MCF 10A (cell line): Measurements from ENCODE around the gene HRH4. TPM values are rescaled to one million over a fixed set of nuclear protein-coding genes. Genes with fewer than 3 reads are reported as not detected.

Source experiments
- BruUV-seq: library from RNA; stranded (reverse); fragments of 400-500 nt; replicated peaks from 2 replicates; lab custom pipeline; 2021; lab: Mats Ljungman, UMichigan
- CTCF ChIA-PET: fragments of 300-600 bp; sonication (Branson Sonifier 250); formaldehyde crosslinking; extraction: SDS; loops from one replicate; lab custom pipeline; 2021; ENCODE audit warnings: antibody characterized with exemption, inconsistent platforms; lab: Yijun Ruan, JAX
- POLR2A ChIA-PET: fragments of 300-600, 350-650 bp; sonication (Branson Sonifier 250); formaldehyde crosslinking; extraction: SDS; loops from one replicate; lab custom pipeline; 2020; ENCODE audit warnings: antibody characterized with exemption, inconsistent platforms; lab: Yijun Ruan, JAX
- DNase-seq: peaks from one replicate; pipeline ENCODE4 v3.0.0-alpha.2; 2018; ENCODE audit not compliant: unreplicated experiment
- H3K27ac Mint-ChIP-seq: one replicate; pipeline ENCODE4 v1.8.0; 2022; ENCODE audit warnings: mild to moderate bottlenecking, low read depth, mixed read lengths; ENCODE audit not compliant: unreplicated experiment
- H3K27me3 Mint-ChIP-seq: one replicate; pipeline ENCODE4 v1.8.0; 2022; ENCODE audit warnings: mixed read lengths; ENCODE audit not compliant: insufficient read depth, unreplicated experiment
- H3K36me3 Mint-ChIP-seq: one replicate; pipeline ENCODE4 v1.8.0; 2022; ENCODE audit warnings: mild to moderate bottlenecking, moderate library complexity, mixed read lengths; ENCODE audit not compliant: insufficient read depth, unreplicated experiment
- H3K4me1 Mint-ChIP-seq: one replicate; pipeline ENCODE4 v1.8.0; 2022; ENCODE audit warnings: mixed read lengths; ENCODE audit not compliant: insufficient read depth, unreplicated experiment
- H3K4me3 Mint-ChIP-seq: one replicate; pipeline ENCODE4 v1.8.0; 2022; ENCODE audit warnings: mild to moderate bottlenecking, moderate library complexity, mixed read lengths; ENCODE audit not compliant: unreplicated experiment
- H3K9me3 Mint-ChIP-seq: one replicate; pipeline ENCODE4 v1.8.0; 2022; ENCODE audit warnings: mixed read lengths; ENCODE audit not compliant: unreplicated experiment
- intact Hi-C: fragments of 100-400 bp; cut with micrococcal nuclease; formaldehyde crosslinking; loops from 2 replicates; pipeline ENCODE4 v1.14.1; 2022
- total RNA-seq: library from RNA; stranded (reverse); gene quantifications from 2 replicates; pipeline ENCODE4 v1.2.3, GENCODE V29; 2022
- TF ChIP-seq, protein P1 (sequence below): fragments of 200-600 bp; IDR thresholded peaks from one replicate; pipeline ENCODE4 v1.8.0; 2022; ENCODE audit warnings: antibody characterized with exemption, mild to moderate bottlenecking; ENCODE audit not compliant: unreplicated experiment

HRH4 gene
- total RNA-seq, 1 experiment from 2014 or later = 0.16 TPM

- H3K4me1 Mint-ChIP-seq = no peaks in the 10 kb centered on the region
- CTCF ChIA-PET = interaction anchor here (0.8 to 2.6 kb wide), 4 partner anchors 13 to 28 kb away, joined by 4 to 16 read pairs (median 4); partner anchors contain the start of gene HRH4
These were observed 14.0 kb downstream of the HRH4 start for GRCh38 chr18:24474406-24474805.

GRCh38 chr18:24475926-24476589, 15.6 kb downstream of the HRH4 start:
- intact Hi-C loops = no loop called here
- Mint-ChIP-seq H3K4me3 (no peak overlapping the region), H3K9me3 (peaks cover 7% of the 10 kb centered on the region), H3K27me3 (no peaks in the 10 kb centered on the region), H3K4me1 (no peaks in the 10 kb centered on the region), H3K36me3 (no peaks in the 10 kb centered on the region), H3K27ac (no peak overlapping the region)
- ChIA-PET POLR2A (interaction anchor here (0.5 kb wide), 1 partner anchor 1033 kb away, joined by 3 read pairs; no protein-coding TSS in a partner anchor), CTCF (interaction anchor here (1.0 to 2.6 kb wide), 3 partner anchors 11 to 116 kb away, joined by 4 to 16 read pairs (median 6); no protein-coding TSS in a partner anchor)
- TF ChIP-seq, protein P1, sequence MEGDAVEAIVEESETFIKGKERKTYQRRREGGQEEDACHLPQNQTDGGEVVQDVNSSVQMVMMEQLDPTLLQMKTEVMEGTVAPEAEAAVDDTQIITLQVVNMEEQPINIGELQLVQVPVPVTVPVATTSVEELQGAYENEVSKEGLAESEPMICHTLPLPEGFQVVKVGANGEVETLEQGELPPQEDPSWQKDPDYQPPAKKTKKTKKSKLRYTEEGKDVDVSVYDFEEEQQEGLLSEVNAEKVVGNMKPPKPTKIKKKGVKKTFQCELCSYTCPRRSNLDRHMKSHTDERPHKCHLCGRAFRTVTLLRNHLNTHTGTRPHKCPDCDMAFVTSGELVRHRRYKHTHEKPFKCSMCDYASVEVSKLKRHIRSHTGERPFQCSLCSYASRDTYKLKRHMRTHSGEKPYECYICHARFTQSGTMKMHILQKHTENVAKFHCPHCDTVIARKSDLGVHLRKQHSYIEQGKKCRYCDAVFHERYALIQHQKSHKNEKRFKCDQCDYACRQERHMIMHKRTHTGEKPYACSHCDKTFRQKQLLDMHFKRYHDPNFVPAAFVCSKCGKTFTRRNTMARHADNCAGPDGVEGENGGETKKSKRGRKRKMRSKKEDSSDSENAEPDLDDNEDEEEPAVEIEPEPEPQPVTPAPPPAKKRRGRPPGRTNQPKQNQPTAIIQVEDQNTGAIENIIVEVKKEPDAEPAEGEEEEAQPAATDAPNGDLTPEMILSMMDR = no peak
- no peak for DNase-seq
- BruUV-seq = no TSS peak

More at GRCh38 chr18:24474406-24474805, 14.0 kb downstream of the HRH4 start:
- H3K9me3 Mint-ChIP-seq = no peaks in the 10 kb centered on the region
- H3K27me3 Mint-ChIP-seq = no peaks in the 10 kb centered on the region
- no TSS peak for BruUV-seq
- H3K27ac Mint-ChIP-seq = no peak overlapping the region
- H3K4me3 Mint-ChIP-seq = no peak overlapping the region
- H3K36me3 Mint-ChIP-seq = no peaks in the 10 kb centered on the region
- intact Hi-C loops = no loop called here
- TF ChIP-seq, protein P1 = no peak
- POLR2A ChIA-PET = interaction anchor here (0.7 to 1.1 kb wide), 3 partner anchors 9 to 43 kb away, joined by 3 read pairs; partner anchors contain the start of gene HRH4
- DNase-seq = no peak

DNA sequence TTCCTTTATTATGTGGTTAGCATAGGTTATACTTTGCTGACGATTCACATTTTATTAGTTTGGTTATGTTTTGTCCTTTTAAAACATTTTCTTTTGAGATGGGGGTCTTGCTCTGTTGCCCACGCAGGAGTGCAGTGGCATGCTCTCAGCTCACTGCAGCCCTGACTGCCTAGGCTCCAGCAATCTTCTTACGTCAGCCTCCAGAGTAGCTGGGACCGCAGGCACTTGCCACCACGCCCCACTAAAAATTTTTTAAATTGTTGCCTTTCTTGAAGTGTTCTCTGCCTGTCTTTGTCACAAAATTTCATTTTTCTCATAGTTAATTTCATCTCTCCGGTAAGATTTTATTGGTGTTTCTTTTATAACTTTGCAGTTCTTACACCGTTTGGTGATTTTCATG, 18.9 kb downstream of the HRH4 start:
- peaks cover 7% of the 10 kb centered on the region for H3K9me3 Mint-ChIP-seq
- DNase-seq = no peak
- H3K4me1 Mint-ChIP-seq = no peaks in the 10 kb centered on the region
- CTCF ChIA-PET = interaction anchor here (1.2 kb wide), 1 partner anchor 8 kb away, joined by 8 read pairs; no protein-coding TSS in a partner anchor
- H3K36me3 Mint-ChIP-seq = no peaks in the 10 kb centered on the region
- POLR2A ChIA-PET = no interaction called here
- intact Hi-C loops = no loop called here
- no peaks in the 10 kb centered on the region for H3K27me3 Mint-ChIP-seq
- no TSS peak for BruUV-seq
- TF ChIP-seq, protein P1 = no peak
- H3K27ac Mint-ChIP-seq = no peak overlapping the region
- no peak overlapping the region for H3K4me3 Mint-ChIP-seq

- ChIA-PET POLR2A (interaction anchor here (1.0 to 1.5 kb wide), 2 partner anchors 18 to 55 kb away, joined by 3 to 4 read pairs; partner anchors contain the start of gene IMPACT), CTCF (interaction anchor here (0.6 to 15.4 kb wide), 4 partner anchors 61 to 411 kb away, joined by 3 to 285 read pairs (median 4); no protein-coding TSS in a partner anchor)
- Mint-ChIP-seq H3K27ac (no peak overlapping the region), H3K4me3 (no peak overlapping the region), H3K27me3 (no peaks in the 10 kb centered on the region), H3K4me1 (peaks cover 5% of the 10 kb centered on the region), H3K36me3 (no peaks in the 10 kb centered on the region), H3K9me3 (peaks cover 7% of the 10 kb centered on the region)
- DNase-seq = no peak
- BruUV-seq = no TSS peak
- TF ChIP-seq, protein P1 = no peak
- intact Hi-C loops = loop anchor here (10.0 kb wide), 1 partner anchor 112 kb away; no protein-coding TSS in a partner anchor
These were observed 22.4 kb downstream of the HRH4 start for GRCh38 chr18:24482821-24483220.
